ENCODE data around the gene TFDP3. TPM values are rescaled to one million over a fixed set of nuclear protein-coding genes. Genes with fewer than 3 reads are reported as not detected.

TFDP3 gene
- total and polyA plus RNA-seq, 7 donors: not detected

- whole genome bisulfite sequencing, 2 donors: 89 to 92% methylated on average over 3 of the region's 3 CpGs
- H3K9me3 ChIP-seq: no peaks in the 10 kb centered on the region
- TF ChIP-seq POLR2AphosphoS5 (IDR thresholded peaks at IDR 0.05) (no peak), POLR2A (IDR thresholded peaks at IDR 0.05) (no peak), EP300 (IDR thresholded peaks at IDR 0.05) (no peak), CTCF (IDR thresholded peaks at IDR 0.05) (no peak)
Measured at GRCh38 chrX:133215017-133215416, 3.1 kb downstream of the TFDP3 start.

GRCh38 chrX:133214301-133214700 lies 3.9 kb downstream of the TFDP3 start:
- Histone ChIP-seq H3K4me3 (no peak overlapping the region), H3K4me1 (no peaks in the 10 kb centered on the region), H3K9me3 (no peaks in the 10 kb centered on the region), H3K27me3 (no peaks in the 10 kb centered on the region), H3K36me3 (no peaks in the 10 kb centered on the region), H3K27ac (no peak overlapping the region)
- 85% methylated on average over 3 of the region's 3 CpGs for WGBS, 2 donors
- DNase-seq: no peak
- TF ChIP-seq EP300 (IDR thresholded peaks at IDR 0.05): no peak
- TF ChIP-seq POLR2AphosphoS5 (IDR thresholded peaks at IDR 0.05): no peak
- no peak for TF ChIP-seq POLR2A (IDR thresholded peaks at IDR 0.05)
- TF ChIP-seq CTCF (IDR thresholded peaks at IDR 0.05): no peak
- intact Hi-C loops (cut with DNase I): no loop called here

More at GRCh38 chrX:133215017-133215416, 3.1 kb downstream of the TFDP3 start:
- no peak overlapping the region for H3K4me3 ChIP-seq
- intact Hi-C loops (cut with DNase I): no loop called here
- H3K4me1 ChIP-seq: no peaks in the 10 kb centered on the region
- H3K36me3 ChIP-seq: no peaks in the 10 kb centered on the region
- no peak for DNase-seq
- no peak overlapping the region for H3K27ac ChIP-seq
- H3K27me3 ChIP-seq: no peaks in the 10 kb centered on the region

GRCh38 chrX:133213117-133213516 lies 5.0 kb downstream of the TFDP3 start:
- 84 to 86% methylated on average over 5 of the region's 5 CpGs for WGBS, 2 donors
- H3K9me3 ChIP-seq: no peaks in the 10 kb centered on the region
- no peak for TF ChIP-seq CTCF (IDR thresholded peaks at IDR 0.05)
- no peak for TF ChIP-seq EP300 (IDR thresholded peaks at IDR 0.05)
- TF ChIP-seq POLR2AphosphoS5 (IDR thresholded peaks at IDR 0.05): no peak
- TF ChIP-seq POLR2A (IDR thresholded peaks at IDR 0.05): no peak
- H3K36me3 ChIP-seq: no peaks in the 10 kb centered on the region
- no peak for DNase-seq
- no peak overlapping the region for H3K27ac ChIP-seq
- intact Hi-C loops (cut with DNase I): no loop called here
- H3K4me3 ChIP-seq: no peak overlapping the region
- H3K4me1 ChIP-seq: no peaks in the 10 kb centered on the region
- no peaks in the 10 kb centered on the region for H3K27me3 ChIP-seq

GRCh38 chrX:133207751-133208150 lies 10.4 kb downstream of the TFDP3 start:
- 62 to 77% methylated on average over 2 of the region's 2 CpGs for WGBS, 2 donors
- TF ChIP-seq CTCF (IDR thresholded peaks at IDR 0.05) (no peak), POLR2AphosphoS5 (IDR thresholded peaks at IDR 0.05) (no peak), EP300 (IDR thresholded peaks at IDR 0.05) (no peak), POLR2A (IDR thresholded peaks at IDR 0.05) (no peak)
- no peak overlapping the region for H3K4me3 ChIP-seq
- H3K36me3 ChIP-seq: no peaks in the 10 kb centered on the region
- H3K9me3 ChIP-seq: no peaks in the 10 kb centered on the region
- DNase-seq: no peak
- intact Hi-C loops (cut with DNase I): no loop called here
- no peaks in the 10 kb centered on the region for H3K4me1 ChIP-seq
- no peak overlapping the region for H3K27ac ChIP-seq
- H3K27me3 ChIP-seq: no peaks in the 10 kb centered on the region

- Histone ChIP-seq H3K4me3 (no peak overlapping the region), H3K27me3 (no peaks in the 10 kb centered on the region), H3K27ac (no peak overlapping the region), H3K4me1 (no peaks in the 10 kb centered on the region), H3K36me3 (no peaks in the 10 kb centered on the region), H3K9me3 (no peaks in the 10 kb centered on the region)
- WGBS, 2 donors: 10 to 33% methylated on average over 1 of the region's 1 CpG
- intact Hi-C loops (cut with DNase I): no loop called here
- no peak for DNase-seq
- TF ChIP-seq POLR2A (IDR thresholded peaks at IDR 0.05) (no peak), CTCF (IDR thresholded peaks at IDR 0.05) (no peak), POLR2AphosphoS5 (IDR thresholded peaks at IDR 0.05) (no peak), EP300 (IDR thresholded peaks at IDR 0.05) (no peak)
Measured at GRCh38 chrX:133191739-133192039, 26.5 kb downstream of the TFDP3 start.

Measured in sigmoid colon (tissue), 7 donors.